ENCODE measurements around the gene NVL. TPM values are rescaled to one million over a fixed set of nuclear protein-coding genes. Genes with fewer than 3 reads are reported as not detected.

Gene NVL
- total RNA-seq, 2 donors from 2014 or later = 42.4 TPM

DNA sequence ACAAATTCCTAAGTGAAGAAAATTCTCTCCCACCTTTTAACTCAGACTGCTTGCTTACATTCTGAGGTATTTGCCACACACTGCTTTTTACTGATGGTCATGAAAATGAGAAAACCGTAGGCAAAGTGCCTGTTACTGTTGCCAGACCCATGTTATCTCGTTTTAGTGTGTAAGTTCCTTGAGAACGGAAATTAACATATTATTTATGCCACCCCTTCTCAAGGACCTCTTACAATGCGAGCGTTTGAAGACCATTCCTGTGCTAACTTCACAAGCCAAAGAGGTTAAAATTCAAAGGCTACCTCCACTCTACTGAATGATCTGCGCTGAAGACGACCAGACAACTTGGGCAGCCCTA lies 509 bp downstream of the NVL start:
- peak overlapping the region; percentile 89 for H3K4me3 Mint-ChIP-seq
- whole genome bisulfite sequencing, 2 experiments (ENCODE audit: insufficient coverage in 1 of 2, insufficient read length in 1 of 2) = 1 to 7% methylated on average over 3 to 7 of the region's 7 CpGs
- H3K9ac ChIP-seq (ENCODE audit: extremely low read depth, low read length, poor library complexity, severe bottlenecking) = peak overlapping the region; percentile 93
- TF ChIP-seq, protein P1, sequence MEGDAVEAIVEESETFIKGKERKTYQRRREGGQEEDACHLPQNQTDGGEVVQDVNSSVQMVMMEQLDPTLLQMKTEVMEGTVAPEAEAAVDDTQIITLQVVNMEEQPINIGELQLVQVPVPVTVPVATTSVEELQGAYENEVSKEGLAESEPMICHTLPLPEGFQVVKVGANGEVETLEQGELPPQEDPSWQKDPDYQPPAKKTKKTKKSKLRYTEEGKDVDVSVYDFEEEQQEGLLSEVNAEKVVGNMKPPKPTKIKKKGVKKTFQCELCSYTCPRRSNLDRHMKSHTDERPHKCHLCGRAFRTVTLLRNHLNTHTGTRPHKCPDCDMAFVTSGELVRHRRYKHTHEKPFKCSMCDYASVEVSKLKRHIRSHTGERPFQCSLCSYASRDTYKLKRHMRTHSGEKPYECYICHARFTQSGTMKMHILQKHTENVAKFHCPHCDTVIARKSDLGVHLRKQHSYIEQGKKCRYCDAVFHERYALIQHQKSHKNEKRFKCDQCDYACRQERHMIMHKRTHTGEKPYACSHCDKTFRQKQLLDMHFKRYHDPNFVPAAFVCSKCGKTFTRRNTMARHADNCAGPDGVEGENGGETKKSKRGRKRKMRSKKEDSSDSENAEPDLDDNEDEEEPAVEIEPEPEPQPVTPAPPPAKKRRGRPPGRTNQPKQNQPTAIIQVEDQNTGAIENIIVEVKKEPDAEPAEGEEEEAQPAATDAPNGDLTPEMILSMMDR (conservative IDR thresholded peaks at IDR 0.05) = no peak
- H3K27me3 Mint-ChIP-seq (ENCODE audit: insufficient read depth) = no peaks in the 10 kb centered on the region
- no peaks in the 10 kb centered on the region for H3K9me3 Mint-ChIP-seq
- H3K27me3 ChIP-seq (ENCODE audit: control insufficient read depth, insufficient read depth, low read length, poor library complexity, severe bottlenecking) = no peaks in the 10 kb centered on the region
- H3K36me3 ChIP-seq (ENCODE audit: control insufficient read depth, insufficient read depth, low read length) = peaks cover 15% of the 10 kb centered on the region
- H3K9me3 ChIP-seq (ENCODE audit: control insufficient read depth, low read length) = no peaks in the 10 kb centered on the region
- H3K4me1 Mint-ChIP-seq = peaks cover 11% of the 10 kb centered on the region
- DNase-seq = no peak
- peak overlapping the region; percentile 100 for H3K27ac Mint-ChIP-seq
- H3K36me3 Mint-ChIP-seq (ENCODE audit: low read depth) = peaks cover 16% of the 10 kb centered on the region
- no peaks in the 10 kb centered on the region for H3K4me1 ChIP-seq (ENCODE audit: control insufficient read depth, insufficient read depth, low read length)
- peak overlapping the region; percentile 96 for H3K4me3 ChIP-seq (ENCODE audit: low read length)
- H3K27ac ChIP-seq (ENCODE audit: low read depth, low read length) = peak overlapping the region; percentile 98

GRCh38 chr1:224328644-224329043 lies 1.3 kb downstream of the NVL start:
- no peaks in the 10 kb centered on the region for H3K9me3 Mint-ChIP-seq
- H3K36me3 ChIP-seq (ENCODE audit: control insufficient read depth, insufficient read depth, low read length) = peaks cover 16% of the 10 kb centered on the region
- 93 to 98% methylated on average over 3 to 5 of the region's 6 CpGs for WGBS, 2 experiments (ENCODE audit: insufficient coverage in 1 of 2, insufficient read length in 1 of 2)
- peaks cover 11% of the 10 kb centered on the region for H3K4me1 Mint-ChIP-seq
- no peak overlapping the region for H3K27ac Mint-ChIP-seq
- peaks cover 16% of the 10 kb centered on the region for H3K36me3 Mint-ChIP-seq (ENCODE audit: low read depth)
- peak overlapping the region; percentile 96 for H3K4me3 ChIP-seq (ENCODE audit: low read length)
- H3K27me3 Mint-ChIP-seq (ENCODE audit: insufficient read depth) = no peaks in the 10 kb centered on the region
- TF ChIP-seq, protein P1 (conservative IDR thresholded peaks at IDR 0.05) = no peak
- no peaks in the 10 kb centered on the region for H3K27me3 ChIP-seq (ENCODE audit: control insufficient read depth, insufficient read depth, low read length, poor library complexity, severe bottlenecking)
- peak overlapping the region; percentile 89 for H3K4me3 Mint-ChIP-seq
- no peak overlapping the region for H3K27ac ChIP-seq (ENCODE audit: low read depth, low read length)
- no peak overlapping the region for H3K9ac ChIP-seq (ENCODE audit: extremely low read depth, low read length, poor library complexity, severe bottlenecking)
- no peaks in the 10 kb centered on the region for H3K9me3 ChIP-seq (ENCODE audit: control insufficient read depth, low read length)
- no peaks in the 10 kb centered on the region for H3K4me1 ChIP-seq (ENCODE audit: control insufficient read depth, insufficient read depth, low read length)
- no peak for DNase-seq

DNA sequence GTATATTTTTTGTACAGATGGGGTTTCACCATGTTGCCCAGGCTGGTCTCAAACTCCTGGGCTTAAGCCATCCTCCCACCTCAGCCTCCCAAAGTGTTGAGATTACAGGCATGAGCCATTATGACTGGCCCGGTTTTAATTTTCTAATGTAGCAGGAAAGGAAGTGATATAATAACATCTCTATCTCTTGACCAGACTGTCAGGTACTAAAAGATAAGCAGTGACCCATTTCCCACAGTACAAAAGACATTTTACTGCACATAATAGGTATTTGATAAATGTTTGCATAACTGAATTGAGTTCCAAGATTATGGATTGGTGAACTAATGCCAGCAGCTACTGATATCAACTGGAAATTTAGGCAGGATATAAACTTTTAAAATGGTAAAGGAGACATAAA lies 4.0 kb downstream of the NVL start:
- Histone ChIP-seq H3K4me3 (ENCODE audit: low read length) (no peak overlapping the region), H3K36me3 (ENCODE audit: control insufficient read depth, insufficient read depth, low read length) (peaks cover 16% of the 10 kb centered on the region), H3K9ac (ENCODE audit: extremely low read depth, low read length, poor library complexity, severe bottlenecking) (no peak overlapping the region), H3K27me3 (ENCODE audit: control insufficient read depth, insufficient read depth, low read length, poor library complexity, severe bottlenecking) (no peaks in the 10 kb centered on the region), H3K27ac (ENCODE audit: low read depth, low read length) (no peak overlapping the region), H3K9me3 (ENCODE audit: control insufficient read depth, low read length) (no peaks in the 10 kb centered on the region), H3K4me1 (ENCODE audit: control insufficient read depth, insufficient read depth, low read length) (no peaks in the 10 kb centered on the region)
- no peaks in the 10 kb centered on the region for H3K9me3 Mint-ChIP-seq
- peaks cover 11% of the 10 kb centered on the region for H3K4me1 Mint-ChIP-seq
- no peak for DNase-seq
- H3K27me3 Mint-ChIP-seq (ENCODE audit: insufficient read depth) = no peaks in the 10 kb centered on the region
- WGBS, 2 experiments (ENCODE audit: insufficient coverage in 1 of 2, insufficient read length in 1 of 2) = 100% methylated on average over 1 of the region's 1 CpG; no CpG with 5 or more reads in 1 of the 2 experiments
- TF ChIP-seq, protein P1 (conservative IDR thresholded peaks at IDR 0.05) = no peak
- peaks cover 24% of the 10 kb centered on the region for H3K36me3 Mint-ChIP-seq (ENCODE audit: low read depth)
- no peak overlapping the region for H3K4me3 Mint-ChIP-seq
- no peak overlapping the region for H3K27ac Mint-ChIP-seq

All from endodermal cell (in vitro differentiated cells).